Measurements from ENCODE around the gene BRAT1.
A peak's percentile ranks its signal among the peaks of the same experiment; 100 is the strongest.

BRAT1 gene

GRCh38 chr7:2520761-2521290 is 34.5 kb downstream of the BRAT1 start:
- Histone ChIP-seq H2AFZ (ENCODE audit: low read length) (no peak overlapping the region), H3K27me3 (replicated peaks; ENCODE audit: insufficient read depth, low read length) (peaks cover 89% of the 10 kb centered on the region), H4K20me1 (ENCODE audit: insufficient read depth, low read length) (no peaks in the 10 kb centered on the region), H3K79me2 (ENCODE audit: low read length) (no peaks in the 10 kb centered on the region), H3K27ac (ENCODE audit: low read length) (no peak overlapping the region), H3K4me1 (ENCODE audit: low read length) (no peaks in the 10 kb centered on the region), H3K36me3 (replicated peaks; ENCODE audit: insufficient read depth, low read length) (no peaks in the 10 kb centered on the region), H3K9me3 (replicated peaks; ENCODE audit: insufficient read depth, low read length) (no peaks in the 10 kb centered on the region), H3F3A (ENCODE audit: insufficient read depth, low read length) (no peaks in the 10 kb centered on the region), H3K9ac (ENCODE audit: low read length) (no peak overlapping the region), H3K9me2 (replicated peaks; ENCODE audit: insufficient read depth, low read length) (no peaks in the 10 kb centered on the region), H3K4me3 (ENCODE audit: low read length) (no peak overlapping the region), H3K4me2 (ENCODE audit: low read depth, low read length) (no peak overlapping the region)
- no peak for TF ChIP-seq EZH2 (optimal IDR thresholded peaks at IDR 0.05; ENCODE audit: low read depth, low read length)
- no peak for TF ChIP-seq CTCF (IDR thresholded peaks at IDR 0.05; ENCODE audit: low read length)
- no peak for TF ChIP-seq EZH2phosphoT487 (IDR thresholded peaks at IDR 0.05; ENCODE audit: low read length)
- no peak for DNase-seq

GRCh38 chr7:2520131-2520760 is 35.1 kb downstream of the BRAT1 start:
- Histone ChIP-seq H4K20me1 (ENCODE audit: insufficient read depth, low read length) (no peaks in the 10 kb centered on the region), H3K4me2 (ENCODE audit: low read depth, low read length) (no peak overlapping the region), H3K4me3 (ENCODE audit: low read length) (no peak overlapping the region), H3K27ac (ENCODE audit: low read length) (no peak overlapping the region), H3K36me3 (replicated peaks; ENCODE audit: insufficient read depth, low read length) (no peaks in the 10 kb centered on the region), H3K79me2 (ENCODE audit: low read length) (no peaks in the 10 kb centered on the region), H3K27me3 (replicated peaks; ENCODE audit: insufficient read depth, low read length) (peaks cover 87% of the 10 kb centered on the region), H3F3A (ENCODE audit: insufficient read depth, low read length) (no peaks in the 10 kb centered on the region), H3K9me2 (replicated peaks; ENCODE audit: insufficient read depth, low read length) (no peaks in the 10 kb centered on the region), H3K4me1 (ENCODE audit: low read length) (no peaks in the 10 kb centered on the region), H2AFZ (ENCODE audit: low read length) (no peak overlapping the region), H3K9me3 (replicated peaks; ENCODE audit: insufficient read depth, low read length) (no peaks in the 10 kb centered on the region), H3K9ac (ENCODE audit: low read length) (no peak overlapping the region)
- DNase-seq, result no peak
- TF ChIP-seq EZH2phosphoT487 (IDR thresholded peaks at IDR 0.05; ENCODE audit: low read length) (no peak), EZH2 (optimal IDR thresholded peaks at IDR 0.05; ENCODE audit: low read depth, low read length) (no peak), CTCF (IDR thresholded peaks at IDR 0.05; ENCODE audit: low read length) (no peak)

GRCh38 chr7:2519119-2519930 is 36.0 kb downstream of the BRAT1 start, which contains the start of gene LFNG:
Gene LFNG, plus strand, starts transcription at chr7:2519774. Its CDS starts 88 bp downstream, at chr7:2519862.
- TF ChIP-seq CTCF (IDR thresholded peaks at IDR 0.05; ENCODE audit: low read length), result no peak
- TF ChIP-seq EZH2phosphoT487 (IDR thresholded peaks at IDR 0.05; ENCODE audit: low read length), result no peak
- no peak for TF ChIP-seq EZH2 (optimal IDR thresholded peaks at IDR 0.05; ENCODE audit: low read depth, low read length)
- no peak within 1 kb of the TSS for H3K9ac ChIP-seq (ENCODE audit: low read length)
- no peaks in the 10 kb centered on the region for H3F3A ChIP-seq (ENCODE audit: insufficient read depth, low read length)
- no peaks in the 10 kb centered on the region for H3K4me1 ChIP-seq (ENCODE audit: low read length)
- H3K4me2 ChIP-seq (ENCODE audit: low read depth, low read length), result peak within 1 kb of the TSS; percentile 84
- H3K9me2 ChIP-seq (replicated peaks; ENCODE audit: insufficient read depth, low read length), result no peaks in the 10 kb centered on the region
- H3K27me3 ChIP-seq (replicated peaks; ENCODE audit: insufficient read depth, low read length), result peaks cover 80% of the 10 kb centered on the region
- H3K4me3 ChIP-seq (ENCODE audit: low read length), result peak within 1 kb of the TSS; percentile 50
- no peaks in the 10 kb centered on the region for H3K9me3 ChIP-seq (replicated peaks; ENCODE audit: insufficient read depth, low read length)
- H3K36me3 ChIP-seq (replicated peaks; ENCODE audit: insufficient read depth, low read length), result no peaks in the 10 kb centered on the region
- H2AFZ ChIP-seq (ENCODE audit: low read length), result no peak within 1 kb of the TSS
- H3K79me2 ChIP-seq (ENCODE audit: low read length), result no peaks in the 10 kb centered on the region
- H3K27ac ChIP-seq (ENCODE audit: low read length), result no peak within 1 kb of the TSS
- no peaks in the 10 kb centered on the region for H4K20me1 ChIP-seq (ENCODE audit: insufficient read depth, low read length)
- peak; percentile 68 for DNase-seq
